HG02759 (cell line): Measurements from ENCODE around the gene ATP9B.

Experiments used
- ATAC-seq: cut with Tn5 transposase; IDR thresholded peaks from one replicate; pipeline ENCODE4 v1.9.1; 2021; ENCODE audit warnings: mild to moderate bottlenecking, moderate library complexity; ENCODE audit not compliant: unreplicated experiment

ATP9B gene

DNA sequence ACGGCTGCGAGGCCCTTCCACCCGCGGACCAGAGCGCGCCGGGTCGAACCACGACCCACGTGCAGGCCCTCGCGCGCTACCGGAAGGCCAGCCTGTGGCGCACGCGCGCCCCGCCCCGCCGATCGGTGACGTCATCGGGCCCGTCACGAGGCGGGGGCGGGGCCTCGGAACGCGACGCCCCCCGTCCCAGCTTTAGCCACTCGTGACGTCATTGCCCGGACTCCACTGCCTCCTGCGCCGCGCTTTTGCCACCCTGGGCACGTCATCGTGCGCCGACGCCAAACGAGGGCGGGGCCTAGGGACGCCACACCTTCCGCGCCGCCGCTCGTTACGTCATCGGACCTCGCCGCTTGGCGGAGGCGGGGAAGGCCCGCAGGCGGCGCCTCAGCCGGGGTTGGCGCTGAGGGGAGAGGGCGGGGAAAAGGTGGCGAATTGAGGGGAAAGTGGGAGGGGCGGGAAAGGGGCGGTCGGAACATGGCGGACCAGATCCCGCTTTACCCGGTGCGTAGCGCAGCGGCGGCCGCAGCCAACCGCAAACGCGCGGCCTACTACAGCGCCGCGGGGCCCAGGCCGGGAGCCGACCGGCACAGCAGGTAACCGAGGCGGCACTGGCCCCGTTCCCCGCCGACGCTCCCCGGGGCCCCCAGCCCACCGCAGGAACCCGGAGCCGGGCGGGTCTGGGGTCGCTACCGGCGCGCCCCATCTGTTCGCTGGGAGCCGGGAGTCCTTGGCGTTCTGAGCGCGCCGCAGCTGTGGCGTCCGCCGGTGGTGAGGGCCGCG, at the start of gene ATP9B:
Gene ATP9B (plus strand): TSS at position 458 of the 780 bp plus-strand sequence. CDS start 17 bp downstream, at position 475.
- peak; percentile 82 for ATAC-seq

- no peak for ATAC-seq
These were observed 49.3 kb upstream of the ATP9B start for GRCh38 chr18:79019881-79020280.

DNA sequence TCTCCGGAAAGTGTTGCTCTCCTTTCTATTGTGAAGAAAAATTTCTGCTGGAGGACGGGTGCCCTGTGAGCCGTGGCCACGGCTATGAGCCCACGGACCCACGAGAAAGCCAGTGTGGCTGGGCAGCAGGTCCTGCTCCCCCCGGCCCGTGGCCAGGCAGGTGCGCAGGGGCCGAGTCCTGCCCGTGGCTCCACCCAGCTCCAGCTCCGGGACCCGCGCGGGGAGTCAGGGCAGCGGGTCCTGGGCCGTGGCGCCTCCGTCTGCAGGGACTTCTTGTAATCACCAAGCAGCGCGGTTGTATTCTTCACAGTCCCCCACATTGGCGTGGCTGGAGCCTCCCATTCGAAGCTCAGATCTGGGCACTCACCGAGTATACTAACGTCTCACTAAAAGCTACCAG, 46.6 kb upstream of the ATP9B start:
- ATAC-seq: no peak

DNA sequence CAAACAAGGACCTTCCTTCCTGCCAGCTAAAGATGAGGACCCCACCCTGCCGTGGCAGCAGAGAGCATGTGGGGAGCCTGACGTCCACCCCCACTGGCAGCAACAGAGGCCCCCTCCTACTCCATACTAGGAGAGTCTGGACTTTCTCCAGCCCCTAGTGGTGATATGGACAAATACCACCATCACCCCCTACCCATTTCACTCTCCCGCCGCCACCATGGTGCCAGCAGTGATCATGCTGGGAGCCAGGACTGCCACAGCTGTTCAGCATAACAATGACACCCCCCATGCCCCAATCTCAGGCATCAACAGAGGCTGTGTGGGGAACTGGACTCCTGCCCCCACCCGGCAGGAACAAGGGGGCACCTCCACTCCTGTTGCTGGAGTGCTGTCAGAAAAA, 42.7 kb upstream of the ATP9B start:
- ATAC-seq: no peak

- no peak for ATAC-seq
These were observed 38.5 kb upstream of the ATP9B start for GRCh38 chr18:79030680-79031079.

DNA sequence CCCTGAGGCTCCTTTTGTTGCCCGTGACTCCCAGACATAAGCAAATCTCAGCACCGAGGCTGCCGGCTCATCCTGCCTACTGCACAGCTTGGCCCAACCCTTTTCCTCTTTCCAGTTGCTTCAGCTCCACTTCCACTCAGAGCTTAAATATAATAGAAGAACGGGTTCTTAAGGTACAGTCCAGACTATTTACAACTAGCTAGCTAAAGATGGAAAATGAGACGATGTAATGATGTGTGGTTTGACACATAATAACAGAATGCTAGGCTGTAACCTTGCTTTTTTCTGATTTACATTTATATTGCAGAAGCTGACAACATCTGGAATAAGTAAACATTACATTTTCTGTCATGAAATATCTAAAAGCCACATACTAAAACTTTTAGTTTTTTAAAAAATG, 26.9 kb upstream of the ATP9B start:
- no peak for ATAC-seq

DNA sequence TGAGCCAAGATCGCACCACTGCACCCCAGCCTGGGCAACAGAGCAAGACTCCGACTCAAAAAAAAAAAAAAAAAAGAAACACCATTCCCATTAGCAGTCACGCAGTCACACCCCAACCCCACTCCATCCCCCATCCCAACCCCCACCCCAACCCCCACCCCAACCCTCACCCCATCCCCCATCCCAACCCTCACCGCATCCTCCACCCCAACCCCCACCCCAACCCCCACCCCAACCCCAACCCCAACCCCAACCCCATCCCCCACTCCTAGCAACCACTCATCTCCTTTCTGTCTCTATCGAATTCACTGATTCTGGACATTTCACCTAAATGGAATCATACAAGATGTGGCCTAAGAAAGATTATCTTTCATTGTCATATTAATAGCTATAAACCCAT, 25.9 kb upstream of the ATP9B start:
- no peak for ATAC-seq

- ATAC-seq: no peak
These were observed 22.7 kb upstream of the ATP9B start for GRCh38 chr18:79046522-79046921.

DNA sequence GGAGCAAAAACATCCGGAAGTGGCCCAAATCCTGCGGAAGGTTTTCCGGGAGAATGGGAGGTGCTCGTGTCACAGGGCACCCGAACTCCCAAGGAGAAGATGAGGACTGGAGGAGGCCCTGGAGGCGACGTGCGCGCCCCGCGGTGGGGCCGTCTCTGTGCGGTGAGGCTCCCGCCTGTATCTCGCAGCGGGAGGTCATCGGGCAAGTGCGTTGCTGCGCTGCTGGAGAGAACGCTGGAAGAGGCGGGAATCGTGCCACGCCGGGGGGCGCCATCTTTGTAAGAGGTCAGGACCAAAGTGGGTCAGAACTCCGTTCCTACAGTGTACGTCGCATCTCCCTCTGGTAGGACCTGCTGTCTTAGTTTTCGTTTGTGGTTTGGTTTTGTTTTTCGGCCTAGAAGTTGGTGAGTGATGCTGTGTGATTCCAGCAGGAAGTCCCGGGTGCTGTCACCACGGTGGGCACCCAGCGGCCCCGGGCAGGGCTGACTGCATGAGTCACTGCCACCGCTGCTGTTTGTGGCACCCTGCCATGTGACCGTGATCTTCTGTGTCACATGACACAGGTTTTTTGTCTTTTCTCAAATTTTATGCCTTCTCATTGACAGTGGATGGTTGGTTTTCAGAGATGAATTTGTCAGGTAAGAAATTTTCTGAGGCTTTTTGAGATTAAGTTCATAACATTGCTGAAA, 21.5 kb upstream of the ATP9B start:
- ATAC-seq: no peak

DNA sequence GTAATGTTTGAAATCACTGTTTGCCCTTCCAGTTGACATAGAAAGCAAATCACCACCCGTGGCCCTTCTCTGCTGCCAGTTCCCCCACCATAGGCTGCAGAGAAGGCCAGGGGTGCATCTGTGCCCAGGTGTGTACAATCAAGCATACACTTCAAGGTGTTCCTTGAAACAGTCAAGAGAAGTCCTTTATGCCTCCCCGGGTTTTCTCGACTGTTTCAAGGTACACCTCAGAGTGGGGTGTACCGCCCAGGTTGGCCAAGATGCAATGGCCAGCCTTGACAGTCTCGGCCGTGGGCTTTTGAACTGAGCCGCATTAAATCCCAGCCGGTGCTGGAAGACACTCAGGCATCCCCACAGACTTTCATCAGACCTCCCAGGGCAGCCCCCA, 21.0 kb upstream of the ATP9B start:
- ATAC-seq: no peak

GRCh38 chr18:79049506-79049905, 19.7 kb upstream of the ATP9B start:
- ATAC-seq: no peak

DNA sequence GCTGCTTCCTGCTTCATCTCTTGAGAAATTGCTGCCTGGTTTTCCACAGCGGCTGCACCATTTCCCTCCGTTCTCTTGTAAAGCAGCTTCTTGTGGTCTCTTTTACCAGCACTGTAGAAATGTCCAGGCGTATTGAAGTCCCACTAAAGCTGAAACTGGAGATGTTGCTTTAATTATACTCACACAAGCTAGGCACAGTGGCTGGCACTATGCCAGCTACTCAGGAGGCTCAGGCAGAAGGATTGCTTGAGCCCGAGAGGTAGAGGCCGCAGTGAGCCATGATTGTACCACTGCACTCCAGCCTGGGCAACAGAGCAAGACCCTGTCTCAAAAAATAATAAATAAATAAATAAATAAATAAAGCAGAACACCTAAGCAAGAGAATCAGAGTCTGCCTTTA, 19.2 kb upstream of the ATP9B start:
- no peak for ATAC-seq

GRCh38 chr18:79056827-79057367, 12.3 kb upstream of the ATP9B start:
- no peak for ATAC-seq

DNA sequence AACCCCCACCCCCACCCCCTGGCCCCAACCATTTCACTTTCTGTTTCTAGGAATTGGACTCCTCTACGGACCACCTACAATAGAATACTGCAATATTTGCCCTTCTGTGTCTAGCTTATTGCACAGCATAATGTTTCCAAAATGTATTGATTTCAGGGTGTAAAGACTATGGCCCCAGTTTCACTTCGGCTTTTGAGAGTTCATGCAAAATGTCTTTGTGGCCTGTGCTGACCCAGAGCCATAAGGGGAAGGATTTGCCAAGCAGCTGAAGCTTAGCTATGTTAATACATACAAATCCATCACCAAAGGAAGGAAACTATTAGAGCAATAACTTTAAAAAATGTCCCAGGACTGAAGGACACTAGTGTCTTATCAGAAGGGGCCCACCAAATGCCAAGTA, 11.2 kb upstream of the ATP9B start:
- peak; percentile 61 for ATAC-seq

- no peak for ATAC-seq
These were observed 6.4 kb upstream of the ATP9B start for GRCh38 chr18:79062806-79063205.

DNA sequence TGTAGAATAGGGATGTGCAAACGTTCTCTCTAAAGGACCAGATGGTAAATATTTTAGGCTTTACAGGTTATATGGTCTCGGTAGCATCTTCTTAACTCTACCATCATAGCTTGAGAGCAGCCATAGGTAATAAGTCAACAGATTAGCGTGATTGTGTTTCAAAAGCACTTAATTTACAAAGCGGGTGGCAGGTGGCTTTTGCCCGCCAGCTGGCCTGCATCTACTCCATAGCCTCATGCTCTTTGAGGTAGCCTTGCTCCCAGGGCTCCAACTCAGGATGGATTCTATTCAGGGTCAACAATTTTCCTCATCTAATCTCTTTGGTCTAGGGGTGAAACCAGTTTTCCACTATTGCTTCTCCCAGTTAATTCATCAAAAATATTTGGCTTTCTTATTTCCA, 5.0 kb upstream of the ATP9B start:
- no peak for ATAC-seq

- no peak for ATAC-seq
These were observed 3.4 kb upstream of the ATP9B start for GRCh38 chr18:79065802-79066201.

- ATAC-seq: no peak
These were observed 1.6 kb upstream of the ATP9B start for GRCh38 chr18:79067611-79068010.

GRCh38 chr18:79068341-79068936, 755 bp upstream of the ATP9B start:
- ATAC-seq: peak; percentile 44

GRCh38 chr18:79069717-79070151, 540 bp downstream of the ATP9B start:
- ATAC-seq: no peak

- no peak for ATAC-seq
These were observed 1.3 kb downstream of the ATP9B start for GRCh38 chr18:79070486-79070885.

- ATAC-seq: no peak
These were observed 1.8 kb downstream of the ATP9B start for GRCh38 chr18:79071037-79071436.
